Kidney epithelial cell (primary cell): Measurements from ENCODE around the gene CLMN. TPM values are rescaled to one million over a fixed set of nuclear protein-coding genes. Genes with fewer than 3 reads are reported as not detected.

Experiments
- DNase-seq: peaks from one replicate; pipeline ENCODE4 v3.0.0-alpha.2; 2010; ENCODE audit warnings: low read depth
- H3K27me3 ChIP-seq: 2 replicates; pipeline ENCODE4 v1.6.0; 2011; ENCODE audit warnings: low read length; ENCODE audit not compliant: control insufficient read depth, insufficient read depth
- H3K36me3 ChIP-seq: 2 replicates; pipeline ENCODE4 v1.5.1; 2011; ENCODE audit warnings: low read length; ENCODE audit not compliant: control insufficient read depth, insufficient read depth
- H3K4me3 ChIP-seq: 2 replicates; pipeline ENCODE4 v1.5.1; 2011; ENCODE audit warnings: low read depth, mild to moderate bottlenecking, control low read depth, low read length
- CTCF ChIP-seq: IDR thresholded peaks from 2 replicates; pipeline ENCODE4 v1.5.1; 2011; ENCODE audit warnings: mild to moderate bottlenecking, moderate library complexity, low read length, control low read depth, inconsistent platforms; ENCODE audit not compliant: insufficient read depth, poor library complexity, severe bottlenecking
- total RNA-seq: library from RNA; depleted of rRNA; stranded (reverse); fragments of >200 nt; gene quantifications from 2 replicates; pipeline ENCODE4 v1.2.3, GENCODE V29; 2015

The CLMN gene
- total RNA-seq, 1 donor from 2014 or later: 9.8 TPM

GRCh38 chr14:95354834-95355233, 35.1 kb upstream of the CLMN start:
- no peak for TF ChIP-seq CTCF
- no peaks in the 10 kb centered on the region for H3K36me3 ChIP-seq
- H3K4me3 ChIP-seq: no peak overlapping the region
- DNase-seq: no peak
- H3K27me3 ChIP-seq: no peaks in the 10 kb centered on the region

GRCh38 chr14:95353664-95354063, 34.0 kb upstream of the CLMN start:
- no peaks in the 10 kb centered on the region for H3K27me3 ChIP-seq
- TF ChIP-seq CTCF: no peak
- DNase-seq: no peak

GRCh38 chr14:95353007-95353406, 33.3 kb upstream of the CLMN start:
- Histone ChIP-seq H3K27me3 (no peaks in the 10 kb centered on the region), H3K4me3 (no peak overlapping the region), H3K36me3 (no peaks in the 10 kb centered on the region)
- DNase-seq: no peak
- no peak for TF ChIP-seq CTCF

More at GRCh38 chr14:95353664-95354063, 34.0 kb upstream of the CLMN start:
- Histone ChIP-seq H3K4me3 (no peak overlapping the region), H3K36me3 (no peaks in the 10 kb centered on the region)

- no peak for TF ChIP-seq CTCF
- no peaks in the 10 kb centered on the region for H3K27me3 ChIP-seq
- DNase-seq: no peak
- no peak overlapping the region for H3K4me3 ChIP-seq
- no peaks in the 10 kb centered on the region for H3K36me3 ChIP-seq
Observed at GRCh38 chr14:95352481-95352880, 32.8 kb upstream of the CLMN start.

- DNase-seq: no peak
- no peak for TF ChIP-seq CTCF
- Histone ChIP-seq H3K27me3 (no peaks in the 10 kb centered on the region), H3K4me3 (no peak overlapping the region), H3K36me3 (no peaks in the 10 kb centered on the region)
Observed at GRCh38 chr14:95349241-95349640, 29.5 kb upstream of the CLMN start.

- no peak overlapping the region for H3K4me3 ChIP-seq
- no peaks in the 10 kb centered on the region for H3K27me3 ChIP-seq
- no peak for DNase-seq
- no peak for TF ChIP-seq CTCF
- no peaks in the 10 kb centered on the region for H3K36me3 ChIP-seq
Observed at GRCh38 chr14:95348395-95349080, 28.8 kb upstream of the CLMN start.
